Choroid plexus epithelial cell (primary cell): ENCODE data around the gene ADGRD1.

Experiments
- DNase-seq: peaks from one replicate; pipeline ENCODE4 v3.0.0-alpha.2; 2010; ENCODE audit warnings: low read depth
- H3K4me3 ChIP-seq: 2 replicates; pipeline ENCODE4 v1.5.1; 2011; ENCODE audit warnings: low read depth, mild to moderate bottlenecking, control low read depth, low read length, moderate library complexity
- CTCF ChIP-seq: conservative IDR thresholded peaks from 2 replicates; pipeline ENCODE4 v1.5.1; 2011; ENCODE audit warnings: low read depth, mild to moderate bottlenecking, control low read depth, inconsistent platforms, low read length, moderate library complexity

The ADGRD1 gene

GRCh38 chr12:131024026-131024425 is 70.3 kb downstream of the ADGRD1 start:
- no peak for TF ChIP-seq CTCF
- no peak for DNase-seq
- H3K4me3 ChIP-seq: no peak overlapping the region

- no peak for DNase-seq
- no peak overlapping the region for H3K4me3 ChIP-seq
Observed at GRCh38 chr12:131024721-131025120, 71.0 kb downstream of the ADGRD1 start.

DNA sequence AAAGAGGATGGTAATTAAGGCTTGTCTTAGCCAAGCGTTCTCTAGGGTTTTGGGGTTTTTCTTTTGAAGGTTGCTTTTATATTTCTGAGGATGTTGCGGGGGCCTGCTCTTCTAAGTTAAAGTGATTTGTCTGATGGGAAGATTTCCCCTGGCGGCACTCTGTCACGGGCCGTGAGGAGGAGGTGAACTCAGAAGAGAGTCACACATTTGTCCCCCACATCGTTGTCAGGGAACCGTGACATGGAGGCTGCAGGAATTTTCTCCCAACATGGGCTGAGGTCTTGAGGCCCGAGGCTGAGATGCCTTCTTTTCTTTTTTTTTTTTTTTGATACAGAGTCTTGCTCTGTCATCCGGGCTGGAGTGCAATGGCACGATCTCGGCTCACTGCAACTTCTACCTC is 71.5 kb downstream of the ADGRD1 start:
- no peak overlapping the region for H3K4me3 ChIP-seq
- DNase-seq: no peak
- TF ChIP-seq CTCF: no peak

More at GRCh38 chr12:131024721-131025120, 71.0 kb downstream of the ADGRD1 start:
- TF ChIP-seq CTCF: no peak

DNA sequence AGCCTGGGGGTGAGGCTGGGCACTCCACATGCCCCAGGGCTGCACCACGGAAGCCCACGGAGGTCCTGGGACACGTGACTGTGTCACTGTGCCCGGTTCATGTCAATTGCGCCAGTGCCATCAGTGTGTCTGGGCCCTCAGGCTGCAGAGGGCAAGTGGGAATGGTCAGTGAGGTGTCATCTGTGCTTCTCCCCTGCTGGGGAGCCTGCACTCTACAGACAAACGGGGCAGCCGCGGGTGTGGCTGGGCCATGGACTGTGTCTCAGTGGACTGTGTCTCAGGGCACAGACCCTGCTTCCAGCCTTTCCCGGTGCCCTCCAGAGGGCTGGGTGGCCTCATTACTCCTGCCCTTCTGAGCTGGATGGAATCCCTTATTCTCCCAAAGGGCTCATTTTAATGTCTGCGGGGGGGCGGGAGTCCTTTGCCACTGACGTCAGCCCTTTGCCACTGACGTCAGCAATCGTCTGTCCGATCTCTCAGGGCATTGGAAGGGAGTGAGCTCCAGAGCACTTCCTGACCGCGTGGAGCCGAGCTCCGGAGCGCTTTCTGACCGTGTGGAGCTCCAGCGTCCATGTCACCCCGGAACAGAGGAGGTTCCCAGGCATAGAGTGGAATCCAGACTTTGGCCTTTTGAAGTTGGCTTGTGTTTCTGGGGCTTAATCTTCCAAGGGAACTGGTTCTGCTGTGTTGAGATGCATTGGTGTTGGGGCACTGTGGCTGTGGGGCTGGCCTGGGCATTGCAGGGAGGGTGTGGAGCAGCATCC is 72.4 kb downstream of the ADGRD1 start:
- no peak for TF ChIP-seq CTCF
- DNase-seq: no peak
- H3K4me3 ChIP-seq: no peak overlapping the region

- H3K4me3 ChIP-seq: no peak overlapping the region
- no peak for TF ChIP-seq CTCF
- no peak for DNase-seq
Observed at GRCh38 chr12:131026754-131027153, 73.0 kb downstream of the ADGRD1 start.

GRCh38 chr12:131027264-131027663 is 73.6 kb downstream of the ADGRD1 start:
- no peak for DNase-seq
- no peak overlapping the region for H3K4me3 ChIP-seq
- no peak for TF ChIP-seq CTCF
